A549 treated with ZK216348 at 1 μM for 4 hours (cell line): ENCODE data around the gene LIN7B. TPM values are rescaled to one million over a fixed set of nuclear protein-coding genes. Genes with fewer than 3 reads are reported as not detected.

ENCODE experiments used
- total RNA-seq: library from RNA; stranded (reverse); fragments of 200-300 nt; extraction: Qiagen RNA extraction; gene quantifications from 5 replicates; pipeline ENCODE4 v1.2.3, GENCODE V29; 2022; ENCODE audit warnings: low read depth

LIN7B gene, protein sequence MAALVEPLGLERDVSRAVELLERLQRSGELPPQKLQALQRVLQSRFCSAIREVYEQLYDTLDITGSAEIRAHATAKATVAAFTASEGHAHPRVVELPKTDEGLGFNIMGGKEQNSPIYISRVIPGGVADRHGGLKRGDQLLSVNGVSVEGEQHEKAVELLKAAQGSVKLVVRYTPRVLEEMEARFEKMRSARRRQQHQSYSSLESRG
- total RNA-seq, result 3.3 to 9.4 TPM (median 6.7 TPM) in 5 replicates

DNA sequence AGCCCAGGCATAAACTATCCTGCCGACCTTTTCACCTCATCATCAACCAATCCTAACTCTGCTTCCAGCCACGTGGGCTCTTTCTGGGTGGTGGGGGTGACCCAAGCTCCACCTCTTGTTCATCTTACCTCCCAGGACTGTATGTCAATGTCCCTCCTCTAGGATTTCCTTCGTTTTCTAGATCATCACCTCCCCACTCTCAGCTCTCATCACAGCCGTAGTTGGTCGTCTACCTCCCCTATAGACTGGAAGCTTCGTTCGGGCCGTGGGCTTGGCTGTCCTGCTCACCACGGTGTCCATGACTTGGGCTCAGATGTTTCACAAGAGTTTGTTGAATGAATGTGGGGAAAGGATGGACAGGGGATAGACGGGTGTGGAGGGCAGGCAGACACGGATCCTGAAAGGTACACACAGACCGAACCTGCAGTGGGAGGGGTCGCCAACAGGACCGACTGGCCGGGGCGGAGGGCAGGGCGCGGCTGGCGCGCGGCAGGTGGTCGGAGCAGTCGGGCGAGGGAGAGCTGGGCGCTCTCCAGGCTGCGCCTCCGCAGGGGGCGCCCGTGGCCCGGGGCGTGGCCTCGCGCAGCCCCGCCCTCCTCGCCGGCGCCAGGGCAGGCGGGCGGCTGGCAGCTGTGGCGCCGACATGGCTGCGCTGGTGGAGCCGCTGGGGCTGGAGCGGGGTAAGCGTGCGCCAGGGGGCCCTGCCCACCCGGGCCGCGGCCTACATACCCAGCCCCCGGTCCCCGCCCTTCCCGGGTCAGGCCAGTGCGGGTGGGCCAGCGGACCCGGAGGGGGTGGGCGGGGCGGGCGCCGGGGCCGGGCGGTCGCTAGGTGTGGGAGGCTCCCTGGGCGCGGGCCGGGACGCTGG, at the start of gene LIN7B:
Gene LIN7B, plus strand, starts transcription at position 609 of the 868 bp plus-strand sequence. Its CDS starts 35 bp downstream, at position 644.

DNA sequence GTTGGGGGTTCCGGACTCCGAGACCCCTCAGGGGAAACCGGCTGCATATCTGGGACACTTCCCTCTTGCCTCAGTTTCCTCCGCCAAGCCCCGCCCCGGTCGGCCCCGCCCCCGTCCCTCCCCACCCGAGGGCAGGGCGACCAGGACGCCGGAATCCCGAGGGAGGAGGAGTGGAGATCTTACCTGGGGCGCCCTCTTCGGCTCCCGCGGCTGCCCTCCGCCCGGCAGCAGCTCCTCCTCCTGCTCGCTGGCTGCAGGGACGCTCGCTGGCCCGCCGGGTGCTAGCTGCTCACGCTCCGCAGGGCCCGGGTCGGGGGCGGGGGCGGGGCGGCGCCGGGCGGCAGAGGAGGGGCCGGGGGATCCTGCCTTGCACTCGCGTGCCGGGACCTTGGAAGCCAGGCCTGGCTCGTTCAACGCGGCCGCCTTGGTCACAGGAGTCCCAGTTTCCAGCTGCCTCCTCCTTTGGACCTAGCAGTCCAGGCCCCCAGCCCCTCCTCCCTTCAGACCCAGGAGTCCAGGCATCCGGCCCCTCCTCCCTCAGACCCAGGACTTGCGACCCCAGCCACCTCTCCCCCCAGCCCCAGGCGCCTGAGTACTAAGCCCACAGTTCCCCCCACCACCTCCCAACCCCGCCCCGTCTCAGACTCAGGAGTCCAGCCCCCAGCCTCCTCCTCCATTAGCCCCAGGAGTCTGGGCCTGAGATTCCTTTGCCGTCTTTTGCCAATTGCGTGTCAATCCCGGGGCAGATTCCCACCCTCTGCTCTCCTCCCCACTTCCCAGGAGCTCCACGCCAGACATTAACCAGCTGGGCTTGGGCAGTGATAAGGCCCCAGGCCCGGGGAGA, 49.2 kb upstream of the LIN7B start, which contains the start of gene NTF4:
Gene NTF4, minus strand, starts transcription at position 51 of the 844 bp plus-strand sequence. CDS start 2,821 bp downstream, outside the sequence.

DNA sequence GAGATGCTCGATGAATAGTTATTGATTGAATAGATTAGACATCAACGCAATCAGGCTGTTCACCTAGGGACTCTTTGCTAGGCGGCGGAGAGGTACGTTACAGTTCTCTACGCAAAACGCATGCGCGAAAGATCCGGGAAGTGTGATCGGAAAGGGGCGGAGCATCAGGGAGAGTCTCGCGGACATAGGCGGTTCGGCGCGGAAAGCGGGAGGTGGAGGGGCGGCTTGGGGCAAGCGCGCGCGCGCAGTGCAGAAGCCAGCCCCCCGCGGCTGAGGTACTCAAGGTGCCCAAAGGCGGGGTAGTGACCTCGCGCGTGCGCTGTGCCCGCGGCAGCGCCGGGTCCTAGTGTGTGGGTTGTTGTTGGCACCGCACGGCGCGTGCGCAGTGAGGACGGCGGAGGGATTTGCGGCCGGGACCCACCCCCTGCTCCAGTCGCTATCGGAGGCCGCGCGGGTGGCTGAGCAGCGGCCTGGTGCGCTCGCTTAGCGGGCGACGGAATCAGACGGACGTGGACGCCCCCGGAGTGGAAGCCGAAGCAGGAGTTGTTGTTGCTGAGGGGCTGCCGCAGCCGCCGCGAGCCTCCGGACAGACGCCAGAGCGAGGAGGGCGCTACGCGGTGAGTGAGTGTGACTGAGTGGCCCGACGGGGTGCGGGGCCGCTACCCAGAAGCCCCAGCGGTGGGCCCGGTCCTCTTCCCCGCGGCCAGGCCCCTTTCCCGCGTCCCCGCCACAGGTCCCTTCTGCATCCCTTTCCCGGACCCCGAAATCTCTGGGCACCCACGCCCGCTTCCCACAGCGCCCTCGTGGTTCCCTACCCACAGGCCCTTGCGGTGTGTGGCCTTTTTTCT, 28.9 kb upstream of the LIN7B start, which contains the start of gene SNRNP70:
Gene SNRNP70, plus strand, starts transcription at position 432 of the 848 bp plus-strand sequence. CDS start 964 bp downstream, outside the sequence.

DNA sequence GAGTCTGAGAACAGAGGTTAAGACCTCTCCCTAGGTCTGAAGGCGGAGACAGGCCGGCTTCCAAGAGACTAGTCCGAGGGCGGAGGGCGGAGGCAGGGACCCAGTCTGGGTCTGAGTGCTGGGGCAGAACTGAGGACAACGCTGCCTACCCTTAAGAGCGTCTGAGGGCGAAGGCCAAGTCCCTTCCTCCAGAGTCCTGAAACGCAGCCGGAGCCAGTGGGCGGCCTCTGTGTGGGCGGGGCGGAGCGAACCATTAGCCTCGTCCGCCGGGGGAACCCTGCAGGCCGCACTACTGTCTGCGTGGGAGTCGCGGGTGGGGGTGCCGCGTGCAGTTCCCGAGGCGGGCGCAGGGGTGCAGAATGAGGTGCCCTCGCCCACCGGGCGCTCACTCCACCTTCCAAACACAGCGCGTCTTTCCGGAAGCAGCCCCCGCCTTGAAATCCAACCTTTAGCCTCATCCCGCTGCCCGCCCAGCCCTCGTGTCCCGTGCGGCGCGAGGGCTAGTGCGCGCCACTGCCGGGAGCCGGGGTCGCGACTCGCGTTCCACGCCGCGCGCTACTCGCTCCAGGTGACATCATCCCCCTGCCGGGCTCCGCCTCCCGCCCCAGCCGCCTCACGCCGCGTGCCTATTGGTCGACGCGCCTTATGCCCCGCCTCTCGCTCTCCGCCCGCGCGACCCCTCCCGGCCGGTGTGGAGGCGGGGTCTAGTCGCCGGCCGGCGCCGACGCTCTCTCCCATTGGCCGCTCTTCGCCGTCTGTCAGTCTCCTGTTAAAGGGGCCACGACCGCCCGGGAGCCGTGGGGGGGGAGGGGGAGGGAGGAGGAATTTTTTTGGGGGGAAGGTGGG, 4.6 kb downstream of the LIN7B start, which contains the start of gene C19orf73:
Gene C19orf73, minus strand, starts transcription at position 579 of the 846 bp plus-strand sequence. Its CDS starts 121 bp downstream, at position 458.

DNA sequence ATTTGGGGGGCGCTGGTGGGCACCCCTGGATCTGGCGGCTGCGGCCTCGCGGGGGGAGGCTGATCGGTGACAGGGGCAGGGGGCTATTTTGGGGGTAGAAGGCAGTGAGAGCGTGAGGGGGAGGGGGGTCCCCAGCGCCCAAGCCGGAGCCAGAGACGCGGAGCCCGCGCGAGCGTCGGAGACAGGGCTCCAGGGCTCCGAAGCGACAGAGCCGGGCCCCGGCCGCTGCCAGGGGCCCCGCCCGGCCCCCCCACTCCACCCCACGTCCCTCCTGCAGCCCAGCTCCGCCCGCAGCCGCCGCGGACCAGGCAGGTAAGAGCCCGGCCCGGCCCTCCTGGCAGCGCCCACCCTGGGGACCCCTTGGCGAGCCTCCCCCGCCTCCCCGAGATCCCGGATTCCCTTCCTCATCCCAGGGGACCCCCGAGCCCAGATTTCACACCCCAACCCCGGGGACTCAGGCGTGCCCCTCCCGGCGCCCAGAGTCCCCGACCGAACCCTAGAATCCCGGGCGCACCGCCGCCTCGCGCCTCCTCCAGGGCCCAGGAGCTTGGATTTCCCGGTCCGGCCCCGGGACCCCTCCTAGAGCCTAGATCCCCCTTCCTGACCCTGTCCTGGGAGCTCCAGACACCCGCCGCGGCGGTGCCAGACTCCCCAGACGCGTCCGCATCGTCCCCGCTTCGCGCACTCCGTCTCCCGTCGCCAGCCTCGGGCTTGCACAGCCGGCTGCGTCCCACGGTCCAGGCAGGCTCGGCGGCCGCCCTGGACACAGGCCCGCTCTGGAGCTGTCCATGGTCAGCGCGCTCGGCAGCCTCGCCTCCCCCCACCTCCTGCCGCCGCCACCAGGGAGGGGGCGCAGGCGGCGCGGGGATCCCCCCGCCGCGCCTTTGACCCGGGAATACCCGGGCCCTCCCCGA, 5.5 kb downstream of the LIN7B start, which contains the start of gene PPFIA3:
Gene PPFIA3, plus strand, starts transcription at position 134 of the 914 bp plus-strand sequence. CDS start 8,330 bp downstream, outside the sequence.

DNA sequence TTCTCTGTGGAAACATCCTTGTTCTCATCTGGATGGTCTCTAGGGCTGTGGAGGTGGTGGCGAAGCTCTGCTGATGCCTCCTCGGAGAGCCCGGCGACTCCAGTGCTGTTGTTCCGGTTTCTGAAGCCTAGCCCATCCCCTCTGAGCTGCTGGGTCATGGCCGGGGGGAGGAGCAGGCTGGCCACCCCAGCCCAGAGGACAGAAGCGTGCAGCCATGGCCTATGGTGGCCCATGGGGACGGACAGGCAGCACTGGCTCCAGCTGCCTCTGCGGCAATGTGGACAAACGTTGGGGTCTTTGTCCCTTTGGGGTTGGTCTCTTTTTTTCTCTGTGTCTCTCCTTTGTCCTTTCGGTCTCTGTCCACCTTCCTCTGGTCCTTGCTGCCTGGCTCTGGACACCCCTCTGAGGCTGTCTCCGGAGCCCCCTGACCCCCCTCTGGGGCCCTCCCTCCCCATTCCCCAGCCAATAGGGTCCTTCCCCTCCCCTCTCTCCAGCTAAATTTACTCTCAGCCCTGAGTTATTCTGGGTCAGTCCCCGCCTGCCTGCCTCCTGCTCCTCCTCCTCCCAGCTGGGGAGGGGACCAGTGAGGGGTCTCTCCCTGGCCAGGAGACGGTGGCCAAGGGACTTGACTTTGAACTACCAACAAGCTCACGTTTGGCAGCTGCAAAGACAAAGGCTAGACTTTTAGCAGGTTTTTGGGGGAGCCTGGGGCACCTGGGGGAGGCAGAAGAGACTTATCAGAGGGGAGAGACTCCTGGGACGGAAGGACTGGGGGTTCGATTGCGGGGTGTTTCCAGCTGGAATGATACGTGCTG, 41.0 kb downstream of the LIN7B start, which contains the start of gene HRC:
Gene HRC, minus strand, starts transcription at position 392 of the 815 bp plus-strand sequence. Its CDS starts 159 bp downstream, at position 233.

DNA sequence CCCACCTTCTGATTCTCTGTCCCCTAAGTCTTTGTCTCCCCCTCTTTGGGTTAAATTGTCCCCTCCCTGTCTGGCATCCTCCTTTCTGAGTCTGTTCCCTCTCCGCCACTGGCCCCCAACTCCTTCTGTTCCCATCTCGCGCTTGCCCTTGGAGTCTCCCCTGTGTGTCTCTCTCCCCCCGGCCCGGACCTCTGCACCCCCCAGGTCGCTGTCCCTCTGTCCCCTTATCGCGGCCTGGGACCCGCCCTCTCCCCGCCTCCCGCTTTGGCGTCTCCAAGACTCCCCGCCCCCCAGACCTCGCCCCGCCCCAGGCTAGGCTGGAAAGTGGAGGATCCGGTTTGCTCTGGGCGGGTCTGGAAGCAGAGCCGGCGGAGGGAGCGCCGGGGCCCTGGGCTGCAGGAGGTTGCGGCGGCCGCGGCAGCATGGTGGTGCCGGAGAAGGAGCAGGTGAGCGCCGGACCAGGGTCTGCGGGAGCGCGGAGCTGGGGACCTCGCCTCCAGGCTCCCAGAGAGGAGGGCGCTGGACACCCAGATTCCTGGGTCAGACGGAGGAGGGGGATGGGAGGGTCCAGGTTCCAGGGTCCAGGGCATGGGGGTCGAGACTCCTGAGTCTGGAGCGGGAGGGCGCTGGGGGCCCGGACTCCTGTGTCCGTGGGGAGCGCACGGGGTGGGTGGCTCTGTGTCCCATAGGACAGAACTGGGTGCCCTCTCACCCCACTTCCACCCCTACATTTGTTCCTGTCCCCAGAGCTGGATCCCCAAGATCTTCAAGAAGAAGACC, 43.5 kb downstream of the LIN7B start, which contains the start of gene TRPM4:
Gene TRPM4, plus strand, starts transcription at position 348 of the 780 bp plus-strand sequence. Its CDS starts 75 bp downstream, at position 423.

Other genes starting within 250 kb of the LIN7B start
- gene PLEKHA4, start 245.8 kb upstream of the LIN7B start, total RNA-seq, result 1.1 to 3.0 TPM (median 2.2 TPM) in 5 replicates
- 80.7 to 142 TPM (median 101 TPM) in 5 replicates for gene PPP1R15A, start 241.9 kb upstream of the LIN7B start, total RNA-seq
- gene TULP2, start 215.6 kb upstream of the LIN7B start, total RNA-seq, result not detected in 5 replicates
- gene NUCB1, start 214.1 kb upstream of the LIN7B start, total RNA-seq, result 139 to 223 TPM (median 212 TPM) in 5 replicates
- gene DHDH, start 180.7 kb upstream of the LIN7B start, total RNA-seq, result 1.0 to 2.3 TPM (median 1.9 TPM) in 5 replicates
- 231 to 402 TPM (median 354 TPM) in 5 replicates for gene BAX, start 159.5 kb upstream of the LIN7B start, total RNA-seq
- 16,893 to 25,075 TPM (median 18,830 TPM) in 5 replicates for gene FTL, start 149.1 kb upstream of the LIN7B start, total RNA-seq
- 12.8 to 22.1 TPM (median 20.3 TPM) in 5 replicates for gene GYS1, start 121.1 kb upstream of the LIN7B start, total RNA-seq
- gene RUVBL2, start 120.5 kb upstream of the LIN7B start, total RNA-seq, result 194 to 265 TPM (median 241 TPM) in 5 replicates
- gene LHB, start 97.3 kb upstream of the LIN7B start, total RNA-seq, result not detected in 5 replicates
- gene CGB3, start 90.0 kb upstream of the LIN7B start, total RNA-seq, result not detected in 5 replicates
- 0.41 to 0.94 TPM in 2 of 5 replicates, not detected in the others for gene CGB2, start 82.5 kb upstream of the LIN7B start, total RNA-seq
- not detected in 5 replicates for gene CGB1, start 77.5 kb upstream of the LIN7B start, total RNA-seq
- gene CGB5, start 70.5 kb upstream of the LIN7B start, total RNA-seq, result 0.39 to 0.84 TPM (median 0.75 TPM) in 5 replicates
- gene CGB8, start 65.3 kb upstream of the LIN7B start, total RNA-seq, result 2.1 to 4.2 TPM (median 3.0 TPM) in 5 replicates
- 0.24 to 1.1 TPM (median 0.62 TPM) in 5 replicates for gene CGB7, start 56.6 kb upstream of the LIN7B start, total RNA-seq
- 0.27 to 0.78 TPM (median 0.65 TPM) in 5 replicates for gene NTF4, start 49.6 kb upstream of the LIN7B start, total RNA-seq
- not detected in 5 replicates for gene KCNA7, start 41.7 kb upstream of the LIN7B start, total RNA-seq
- gene SNRNP70, start 28.9 kb upstream of the LIN7B start, total RNA-seq, result 263 to 401 TPM (median 360 TPM) in 5 replicates
- gene C19orf73, start 4.8 kb downstream of the LIN7B start, total RNA-seq, result 0.70 to 2.4 TPM (median 1.8 TPM) in 5 replicates
- 5.7 to 9.5 TPM (median 8.6 TPM) in 5 replicates for gene PPFIA3, start 5.2 kb downstream of the LIN7B start, total RNA-seq
- 0.19 TPM in 1 of 5 replicates, not detected in the others for gene HRC, start 41.0 kb downstream of the LIN7B start, total RNA-seq
- gene TRPM4, start 43.4 kb downstream of the LIN7B start, total RNA-seq, result 5.5 to 10.6 TPM (median 9.5 TPM) in 5 replicates
- gene SLC6A16, start 210.8 kb downstream of the LIN7B start, total RNA-seq, result 0.60 to 1.3 TPM (median 0.90 TPM) in 5 replicates
- gene CD37, start 221.0 kb downstream of the LIN7B start, total RNA-seq, result 0.13 TPM in 1 of 5 replicates, not detected in the others
- gene TEAD2, start 248.0 kb downstream of the LIN7B start, total RNA-seq, result 13.1 to 20.4 TPM (median 16.7 TPM) in 5 replicates
- gene DKKL1, start 249.5 kb downstream of the LIN7B start, total RNA-seq, result 0.80 to 0.86 TPM in 2 of 5 replicates, not detected in the others